ENCODE data around the gene TRAPPC2L. TPM values are rescaled to one million over a fixed set of nuclear protein-coding genes. Genes with fewer than 3 reads are reported as not detected.
"Not testable (repeated sequence)": the region's sequence is repeated elsewhere in the genome, so short reads cannot be mapped to it uniquely, and the experiment has no call there.

TRAPPC2L gene
- total RNA-seq, 1 experiment from 2014 or later: 82.0 TPM

GRCh38 chr16:88822281-88823040 is 34.5 kb upstream of the TRAPPC2L start (continued):
- TF ChIP-seq AFF4 (CRISPR knock-in tag; IDR thresholded peaks at IDR 0.05; ENCODE audit: borderline replicate concordance) (no peak), ZNF396 (CRISPR knock-in tag; IDR thresholded peaks at IDR 0.05; ENCODE audit: borderline replicate concordance) (no peak), EMX1 (CRISPR knock-in tag; IDR thresholded peaks at IDR 0.05) (no peak)

- ATAC-seq; DNase-seq (ENCODE audit: low spot score); H3K4me1 Mint-ChIP-seq; H3K27me3 Mint-ChIP-seq (ENCODE audit: low read depth); POLR2A ChIA-PET; H3K36me3 Mint-ChIP-seq; H3K4me3 Mint-ChIP-seq; H3K27ac Mint-ChIP-seq; H3K9me3 Mint-ChIP-seq: not testable (repeated sequence)
- CTCF ChIA-PET: interaction anchor here (1.1 kb wide), 1 partner anchor 344 kb away, joined by 3 read pairs; no protein-coding TSS in a partner anchor
Observed at GRCh38 chr16:88823646-88824045, 33.3 kb upstream of the TRAPPC2L start.

- no peaks in the 10 kb centered on the region for H3K36me3 Mint-ChIP-seq
- DNase-seq (ENCODE audit: low spot score) (no peak), ATAC-seq (no peak)
- ChIA-PET CTCF (interaction anchor here (1.1 kb wide), 1 partner anchor 343 kb away, joined by 3 read pairs; no protein-coding TSS in a partner anchor), POLR2A (no interaction called here)
- no peaks in the 10 kb centered on the region for H3K4me1 Mint-ChIP-seq
- H3K4me3 Mint-ChIP-seq: no peak overlapping the region
- H3K27ac Mint-ChIP-seq: no peak overlapping the region
- H3K9me3 Mint-ChIP-seq: no peaks in the 10 kb centered on the region
- TF ChIP-seq FOXP1 (CRISPR knock-in tag; IDR thresholded peaks at IDR 0.05; ENCODE audit: borderline replicate concordance) (no peak), TEAD1 (CRISPR knock-in tag; IDR thresholded peaks at IDR 0.05) (no peak), ZNF281 (CRISPR knock-in tag; IDR thresholded peaks at IDR 0.05) (no peak), ZNF425 (CRISPR knock-in tag; conservative IDR thresholded peaks at IDR 0.05) (no peak)
- H3K27me3 Mint-ChIP-seq (ENCODE audit: low read depth): no peaks in the 10 kb centered on the region
Observed at GRCh38 chr16:88824256-88825077, 32.5 kb upstream of the TRAPPC2L start.

DNA sequence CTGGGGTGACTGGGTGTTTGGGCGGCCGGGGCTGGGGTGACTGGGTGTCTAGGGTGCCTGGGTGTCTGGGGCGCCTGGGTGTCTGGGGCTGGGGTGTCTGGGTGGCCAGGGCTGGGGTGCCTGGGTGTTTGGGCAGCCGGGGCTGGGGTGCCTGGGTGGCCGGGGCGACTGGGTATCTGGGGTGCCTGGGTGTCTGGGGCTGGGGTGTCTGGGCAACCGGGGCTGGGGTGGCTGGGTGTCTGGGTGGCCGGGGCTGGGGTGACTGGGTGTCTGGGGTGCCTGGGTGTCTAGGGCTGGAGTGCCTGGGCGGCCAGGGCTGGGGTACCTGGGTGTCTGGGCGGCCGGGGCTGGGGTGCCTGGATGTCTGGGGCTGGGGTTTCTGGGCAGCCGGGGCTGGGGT is 31.8 kb upstream of the TRAPPC2L start:
- ATAC-seq (no peak), DNase-seq (ENCODE audit: low spot score) (no peak)
- Mint-ChIP-seq H3K4me3 (no peak overlapping the region), H3K27me3 (ENCODE audit: low read depth) (no peaks in the 10 kb centered on the region), H3K36me3 (no peaks in the 10 kb centered on the region), H3K4me1 (no peaks in the 10 kb centered on the region), H3K27ac (no peak overlapping the region), H3K9me3 (no peaks in the 10 kb centered on the region)
- POLR2A ChIA-PET: no interaction called here
- CTCF ChIA-PET: no interaction called here
- TF ChIP-seq NFATC4 (CRISPR knock-in tag; IDR thresholded peaks at IDR 0.05) (no peak), ZNF263 (CRISPR knock-in tag; IDR thresholded peaks at IDR 0.05; ENCODE audit: low read depth) (no peak), NR2C2 (CRISPR knock-in tag; IDR thresholded peaks at IDR 0.05) (no peak), ESRRA (CRISPR knock-in tag; IDR thresholded peaks at IDR 0.05; ENCODE audit: borderline replicate concordance) (no peak), HMGA2 (CRISPR knock-in tag; IDR thresholded peaks at IDR 0.05) (no peak), ZNF532 (CRISPR knock-in tag; IDR thresholded peaks at IDR 0.05; ENCODE audit: borderline replicate concordance) (no peak)

All from WTC11 (cell line).